ENCODE measurements around the gene SORD.
"Not testable (repeated sequence)": the region's sequence is repeated elsewhere in the genome, so short reads cannot be mapped to it uniquely, and the experiment has no call there.

SORD gene

GRCh38 chr15:45030743-45031142 is 7.7 kb downstream of the SORD start:
- TF ChIP-seq CTCF (IDR thresholded peaks at IDR 0.05; ENCODE audit: insufficient read depth, missing control alignments): no peak
- FAIRE-seq (no peak), DNase-seq (ENCODE audit: insufficient read length, low spot score) (no peak)

DNA sequence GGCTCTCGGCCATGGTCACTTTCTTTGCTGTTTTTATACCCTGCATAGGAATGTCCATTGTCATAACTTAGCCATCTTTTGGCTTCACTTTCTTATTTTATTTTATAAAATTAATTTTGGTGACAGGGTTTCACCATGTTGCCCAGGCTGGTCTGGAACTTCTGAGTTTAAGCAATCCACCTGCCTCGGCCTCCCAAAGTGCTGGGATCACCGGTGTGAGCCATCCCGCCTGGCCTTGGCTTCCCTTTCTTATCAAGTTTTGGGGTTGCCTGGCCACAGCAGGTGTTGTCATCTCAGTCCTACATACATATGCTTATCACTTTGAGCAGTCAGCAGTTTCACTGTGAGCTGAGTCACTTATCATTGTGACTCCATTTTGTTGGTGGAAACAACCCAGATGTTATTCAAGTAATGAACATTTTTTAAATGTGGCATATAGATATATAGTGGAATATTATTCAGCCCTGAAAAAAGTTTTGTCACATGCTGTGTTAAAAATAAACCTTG is 8.6 kb downstream of the SORD start:
- DNase-seq (ENCODE audit: insufficient read length, low spot score); FAIRE-seq: not testable (repeated sequence)

DNA sequence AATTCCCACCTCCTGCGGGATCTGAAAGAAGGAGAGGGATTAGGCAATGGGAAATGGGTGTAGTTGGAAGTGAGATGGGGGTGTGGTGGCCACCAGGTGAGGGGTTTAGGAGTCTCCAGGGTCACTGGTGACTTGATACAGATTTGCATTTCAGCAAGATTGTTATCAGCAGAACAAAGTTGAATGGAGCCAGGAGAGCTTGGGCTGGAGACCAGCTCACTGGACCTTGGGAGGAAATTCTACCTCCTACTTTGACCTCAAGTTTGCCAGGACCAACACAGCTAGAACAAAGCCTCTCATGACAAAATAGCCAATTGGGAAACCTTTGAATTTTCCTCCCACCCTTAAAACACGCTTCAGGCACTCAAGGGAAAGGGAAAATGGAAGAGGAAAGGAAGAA is 9.5 kb downstream of the SORD start:
- not testable (repeated sequence) for FAIRE-seq; DNase-seq (ENCODE audit: insufficient read length, low spot score)

- DNase-seq (ENCODE audit: insufficient read length, low spot score); FAIRE-seq: not testable (repeated sequence)
Measured at GRCh38 chr15:45034087-45034486, 11.1 kb downstream of the SORD start.

- FAIRE-seq; DNase-seq (ENCODE audit: insufficient read length, low spot score): not testable (repeated sequence)
Measured at GRCh38 chr15:45034600-45035375, 11.8 kb downstream of the SORD start.

- peak; percentile 73 for TF ChIP-seq CTCF (IDR thresholded peaks at IDR 0.05; ENCODE audit: insufficient read depth, missing control alignments)
- FAIRE-seq: not testable (repeated sequence)
Measured at GRCh38 chr15:45036812-45037781, 14.1 kb downstream of the SORD start.

GRCh38 chr15:45037936-45038335 is 14.9 kb downstream of the SORD start:
- no peak for DNase-seq (ENCODE audit: insufficient read length, low spot score)
- no peak for TF ChIP-seq CTCF (IDR thresholded peaks at IDR 0.05; ENCODE audit: insufficient read depth, missing control alignments)
- no peak for FAIRE-seq

More at GRCh38 chr15:45036812-45037781, 14.1 kb downstream of the SORD start:
- not testable (repeated sequence) for DNase-seq (ENCODE audit: insufficient read length, low spot score)

DNA sequence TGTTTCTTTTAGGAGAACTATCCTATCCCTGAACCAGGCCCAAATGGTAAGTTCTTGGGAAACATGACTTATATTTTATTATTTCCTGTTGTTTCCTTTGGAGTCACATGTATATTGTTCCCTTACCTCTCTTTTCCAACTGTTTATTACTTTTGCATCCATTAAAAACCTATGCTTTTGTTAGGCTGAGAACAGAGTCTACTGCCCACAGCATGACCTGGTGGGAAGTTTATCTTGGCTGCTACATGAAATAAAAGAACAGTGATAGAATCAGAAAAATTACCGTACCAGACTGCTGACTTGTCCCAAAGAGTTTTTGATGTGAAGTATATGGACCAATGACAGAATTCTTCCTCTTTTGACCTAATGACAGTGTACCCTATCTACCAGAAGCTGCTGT is 17.4 kb downstream of the SORD start:
- not testable (repeated sequence) for DNase-seq (ENCODE audit: insufficient read length, low spot score); FAIRE-seq

- not testable (repeated sequence) for FAIRE-seq; DNase-seq (ENCODE audit: insufficient read length, low spot score)
Measured at GRCh38 chr15:45041538-45041937, 18.5 kb downstream of the SORD start.

- FAIRE-seq; DNase-seq (ENCODE audit: insufficient read length, low spot score): not testable (repeated sequence)
Measured at GRCh38 chr15:45042859-45043258, 19.9 kb downstream of the SORD start.

DNA sequence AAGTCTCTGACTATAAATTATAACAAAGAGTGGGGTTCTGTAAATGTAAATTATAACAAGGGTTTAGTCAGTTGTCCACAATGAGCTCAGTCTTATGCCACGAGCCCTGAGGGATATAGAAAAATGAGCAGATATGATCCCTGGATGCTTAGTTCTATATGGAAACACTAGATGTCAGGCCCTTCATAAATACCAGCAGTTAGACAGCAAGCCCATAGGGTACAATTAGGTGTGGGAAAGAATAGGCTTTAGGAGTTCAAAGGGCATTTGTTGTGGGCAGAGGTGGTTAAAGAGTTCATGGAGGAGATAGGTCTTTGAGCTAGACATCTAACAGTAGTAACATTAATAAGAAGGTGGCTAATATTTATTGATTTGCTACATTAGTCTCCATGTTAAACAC is 21.3 kb downstream of the SORD start:
- DNase-seq (ENCODE audit: insufficient read length, low spot score); FAIRE-seq: not testable (repeated sequence)

DNA sequence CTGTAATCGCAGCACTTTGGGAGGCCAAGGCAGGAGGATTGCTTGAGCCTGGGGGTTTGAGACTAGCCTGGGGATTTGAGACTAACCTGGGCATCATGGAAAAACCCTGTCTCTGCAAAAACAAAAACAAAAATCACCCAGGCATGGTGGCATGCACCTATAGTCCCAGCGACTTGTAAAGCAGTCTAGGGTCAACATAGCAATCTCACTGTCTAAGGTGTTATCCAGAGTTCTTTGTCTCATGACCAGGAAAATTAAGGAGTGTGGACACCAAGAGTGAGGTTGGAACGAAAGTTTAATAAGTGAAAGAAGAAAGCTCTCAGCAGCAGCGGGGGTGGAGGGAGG is 25.4 kb downstream of the SORD start:
- not testable (repeated sequence) for DNase-seq (ENCODE audit: insufficient read length, low spot score); FAIRE-seq
